IPS-20b (cell line): ENCODE measurements around the gene MTCL1.

Experiments
- H3K27ac ChIP-seq: one replicate; pipeline ENCODE4 v1.5.1; 2013; ENCODE audit warnings: low read length
- H3K27me3 ChIP-seq: 2 replicates; pipeline ENCODE4 v1.6.1; 2013; ENCODE audit warnings: mild to moderate bottlenecking, low read length, inconsistent platforms; ENCODE audit not compliant: insufficient read depth
- H3K36me3 ChIP-seq: 2 replicates; pipeline ENCODE4 v1.6.1; 2013; ENCODE audit warnings: low read depth, mild to moderate bottlenecking, inconsistent platforms, low read length, moderate library complexity; ENCODE audit not compliant: insufficient read depth
- H3K4me1 ChIP-seq: 2 replicates; pipeline ENCODE4 v1.6.1; 2013; ENCODE audit warnings: mild to moderate bottlenecking, control low read depth, inconsistent platforms, low read length, moderate library complexity; ENCODE audit not compliant: insufficient read depth
- H3K4me3 ChIP-seq: 2 replicates; pipeline ENCODE4 v1.5.1; 2013; ENCODE audit warnings: mild to moderate bottlenecking, low read length, inconsistent platforms
- H3K9ac ChIP-seq: 2 replicates; pipeline ENCODE4 v1.6.1; 2013; ENCODE audit warnings: low read depth, mild to moderate bottlenecking, inconsistent platforms, low read length, moderate library complexity
- H3K9me3 ChIP-seq: 2 replicates; pipeline ENCODE4 v1.6.1; 2013; ENCODE audit warnings: mild to moderate bottlenecking, low read depth, low read length, inconsistent platforms; ENCODE audit not compliant: insufficient read depth

MTCL1 gene

DNA sequence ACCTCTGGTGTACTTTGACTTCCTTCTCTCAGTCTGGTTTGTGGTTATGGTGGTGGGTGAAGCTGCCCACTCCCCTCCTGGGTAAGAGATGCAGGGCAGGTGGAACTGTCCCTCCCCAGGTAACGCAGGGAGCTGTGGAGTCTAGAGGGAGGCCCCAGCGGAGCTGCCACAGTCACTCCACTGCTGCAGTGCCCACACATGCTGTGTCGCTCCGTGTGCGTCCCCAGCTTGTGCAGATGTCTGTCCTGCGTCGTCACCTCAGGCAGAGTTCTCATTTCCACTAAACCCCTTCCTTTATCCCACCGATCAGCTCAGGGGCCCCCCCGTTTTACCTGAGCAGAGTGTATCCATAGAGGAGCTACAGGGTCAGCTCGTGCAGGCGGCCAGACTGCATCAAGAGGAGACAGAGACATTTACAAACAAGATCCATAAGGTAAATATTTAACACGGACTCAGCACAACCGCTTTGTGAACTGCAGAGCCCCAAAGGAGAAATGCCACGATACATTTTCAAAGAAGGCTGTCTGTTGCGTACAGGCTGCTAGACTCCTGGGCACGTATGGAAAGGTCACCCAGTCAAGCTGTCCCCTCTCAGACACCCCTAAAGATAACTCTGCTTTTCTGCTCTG lies 87.4 kb downstream of the MTCL1 start:
- no peak overlapping the region for H3K4me3 ChIP-seq
- H3K9ac ChIP-seq: no peak overlapping the region
- no peaks in the 10 kb centered on the region for H3K27me3 ChIP-seq
- peaks cover 37% of the 10 kb centered on the region for H3K36me3 ChIP-seq
- H3K4me1 ChIP-seq: peaks cover 45% of the 10 kb centered on the region
- H3K27ac ChIP-seq: no peak overlapping the region
- H3K9me3 ChIP-seq: no peaks in the 10 kb centered on the region

DNA sequence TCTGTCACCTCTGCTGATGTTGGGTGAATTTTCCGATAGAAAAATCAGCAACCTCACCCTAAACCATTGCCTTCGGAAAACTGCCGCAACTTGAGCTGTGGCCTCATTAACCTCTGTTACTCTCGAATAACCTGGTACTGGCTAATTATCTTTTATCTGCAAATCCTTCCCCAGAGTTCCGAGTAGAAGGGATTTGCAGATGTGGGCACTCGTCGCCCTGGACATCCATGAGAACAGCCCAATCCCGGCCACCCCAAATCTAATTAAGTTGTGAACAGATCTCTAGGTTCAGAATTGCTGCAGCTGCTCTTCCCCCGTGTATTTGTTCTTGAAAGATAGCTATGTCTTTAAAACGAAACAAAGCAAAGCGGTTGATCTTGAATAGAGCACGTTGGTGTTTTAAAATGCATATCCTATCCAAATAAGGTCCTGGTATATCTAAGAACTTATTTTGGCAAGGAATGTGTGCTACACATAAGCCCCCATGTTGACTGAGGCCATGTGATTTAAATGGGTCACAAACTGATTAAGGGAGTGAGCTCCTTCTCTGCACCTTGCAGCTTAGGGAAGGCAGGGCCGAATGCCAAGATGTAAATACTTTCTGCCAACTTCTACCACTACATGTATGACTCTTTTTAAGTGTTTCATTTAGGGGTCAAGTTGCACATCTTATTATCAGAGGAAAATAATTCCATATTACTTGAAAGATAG lies 88.2 kb downstream of the MTCL1 start:
- Histone ChIP-seq H3K4me3 (no peak overlapping the region), H3K9ac (no peak overlapping the region), H3K36me3 (peaks cover 42% of the 10 kb centered on the region), H3K4me1 (peaks cover 45% of the 10 kb centered on the region), H3K9me3 (no peaks in the 10 kb centered on the region), H3K27me3 (no peaks in the 10 kb centered on the region), H3K27ac (no peak overlapping the region)

DNA sequence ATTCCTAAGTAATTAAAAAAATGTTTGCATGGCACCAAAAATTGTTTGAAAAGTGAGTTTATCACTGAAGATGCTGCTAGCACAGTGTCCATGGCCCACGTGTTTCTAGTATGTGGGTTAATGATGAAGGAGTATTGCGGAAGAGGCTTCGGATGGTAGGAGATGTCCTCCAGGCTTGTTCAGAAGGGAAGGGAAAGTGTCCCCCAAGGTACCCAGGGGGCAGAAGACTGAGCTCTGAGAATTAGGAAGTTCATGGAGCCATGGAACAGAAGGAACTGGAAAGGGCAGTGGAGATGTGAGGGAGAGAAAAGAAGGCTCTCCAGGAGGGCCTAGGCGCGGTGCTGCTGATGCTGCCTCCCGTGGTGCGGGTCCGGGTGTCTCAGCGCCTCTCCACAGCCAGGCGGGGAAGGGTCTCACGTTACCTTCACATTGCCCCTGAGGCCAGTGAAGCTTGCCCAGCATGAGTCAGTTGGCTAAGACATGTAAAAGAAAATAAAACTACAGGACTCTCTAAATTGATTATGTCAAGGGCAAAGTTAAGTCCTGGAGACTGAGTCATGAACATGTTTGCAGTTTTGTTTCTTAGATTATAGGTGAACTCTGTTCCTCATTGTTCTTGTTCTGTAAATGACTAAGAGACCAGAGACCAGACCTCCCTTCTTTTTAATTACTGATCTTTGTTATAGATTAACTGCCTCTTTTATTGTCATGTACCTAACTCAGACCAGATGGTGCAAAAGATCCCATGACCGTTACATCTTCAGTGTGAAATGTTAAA lies 89.0 kb downstream of the MTCL1 start:
- H3K4me3 ChIP-seq: no peak overlapping the region
- peaks cover 45% of the 10 kb centered on the region for H3K4me1 ChIP-seq
- H3K36me3 ChIP-seq: peaks cover 37% of the 10 kb centered on the region
- H3K9me3 ChIP-seq: no peaks in the 10 kb centered on the region
- no peak overlapping the region for H3K9ac ChIP-seq
- H3K27ac ChIP-seq: no peak overlapping the region
- H3K27me3 ChIP-seq: no peaks in the 10 kb centered on the region

DNA sequence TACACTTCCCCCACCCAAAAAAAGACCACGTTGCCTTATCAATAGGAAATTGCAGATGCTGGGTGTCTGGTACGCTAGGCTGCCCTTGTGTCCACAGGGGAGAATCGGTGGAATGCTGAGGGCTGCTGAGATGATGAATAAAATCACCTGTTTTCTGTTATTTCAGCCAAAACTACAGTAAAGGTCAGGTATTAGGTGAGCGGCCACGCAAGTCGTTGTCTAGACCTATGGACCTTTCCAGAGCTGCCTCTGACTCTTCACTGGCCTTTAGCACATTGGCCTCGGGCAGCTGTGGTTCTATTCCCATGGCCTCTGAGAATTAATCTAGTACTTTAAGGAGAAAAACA lies 89.6 kb downstream of the MTCL1 start:
- no peak overlapping the region for H3K4me3 ChIP-seq
- no peaks in the 10 kb centered on the region for H3K9me3 ChIP-seq
- no peak overlapping the region for H3K9ac ChIP-seq
- H3K36me3 ChIP-seq: peaks cover 32% of the 10 kb centered on the region
- peaks cover 47% of the 10 kb centered on the region for H3K4me1 ChIP-seq
- H3K27me3 ChIP-seq: no peaks in the 10 kb centered on the region
- H3K27ac ChIP-seq: no peak overlapping the region

DNA sequence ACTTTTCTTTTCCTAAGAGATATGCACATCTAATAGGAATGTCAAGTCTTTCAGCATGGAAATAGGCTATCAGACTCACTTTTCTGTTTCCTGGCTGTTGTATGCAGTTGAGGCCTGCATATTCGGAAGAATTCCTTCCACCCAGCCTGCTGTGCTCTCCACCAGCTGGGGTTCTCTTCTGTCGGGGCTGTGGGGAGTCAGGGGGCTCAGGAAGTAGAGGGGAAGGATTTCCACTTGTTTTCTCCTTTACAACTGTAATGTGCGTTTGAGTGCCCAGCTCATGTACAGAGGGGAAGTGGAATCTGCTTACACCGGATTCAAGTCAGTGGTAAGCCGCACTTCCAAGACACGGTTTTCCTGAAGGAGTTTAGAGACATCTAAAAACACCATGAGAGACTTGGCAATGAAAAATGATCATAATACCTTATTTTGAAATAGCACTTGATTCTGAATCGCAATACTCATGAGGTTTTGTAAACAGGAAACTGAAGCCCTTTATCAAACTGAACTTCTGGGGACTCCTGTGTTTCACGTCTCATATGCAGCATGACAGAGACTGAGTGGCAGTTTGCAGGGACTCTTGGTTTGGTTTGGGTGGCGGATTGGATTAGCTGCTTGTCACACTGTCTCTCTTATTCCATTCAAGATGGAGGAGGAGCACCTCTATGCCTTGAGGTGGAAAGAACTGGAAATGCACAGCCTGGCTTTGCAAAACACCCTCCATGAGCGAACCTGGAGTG lies 90.4 kb downstream of the MTCL1 start:
- no peak overlapping the region for H3K27ac ChIP-seq
- no peak overlapping the region for H3K9ac ChIP-seq

DNA sequence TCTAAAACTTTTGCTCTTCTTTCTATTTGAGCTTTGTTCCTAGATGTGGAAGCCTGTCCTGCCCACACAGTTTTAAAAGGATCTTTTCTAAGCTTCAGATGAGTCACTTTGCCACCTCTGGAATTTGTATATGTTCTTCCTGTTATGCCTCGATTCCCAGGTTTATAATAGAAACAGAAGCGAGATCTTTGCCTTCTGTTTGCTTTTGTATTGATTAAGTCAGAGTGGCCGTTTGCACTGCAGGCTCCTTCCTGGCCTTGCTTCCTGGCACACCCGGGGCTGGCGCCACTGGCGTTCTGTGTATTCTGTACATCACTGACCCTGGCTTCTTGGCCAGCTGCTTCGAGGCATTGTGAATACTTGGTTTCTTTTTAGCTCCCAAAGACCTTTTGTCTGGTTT lies 91.8 kb downstream of the MTCL1 start:
- Histone ChIP-seq H3K36me3 (peaks cover 31% of the 10 kb centered on the region), H3K9ac (no peak overlapping the region)

More for the DNA sequence above, 90.4 kb downstream of the MTCL1 start:
- H3K4me1 ChIP-seq: peaks cover 56% of the 10 kb centered on the region
- no peaks in the 10 kb centered on the region for H3K9me3 ChIP-seq
- H3K36me3 ChIP-seq: peaks cover 31% of the 10 kb centered on the region
- H3K4me3 ChIP-seq: no peak overlapping the region; the same call in 1 of the 2 replicates
- no peaks in the 10 kb centered on the region for H3K27me3 ChIP-seq

DNA sequence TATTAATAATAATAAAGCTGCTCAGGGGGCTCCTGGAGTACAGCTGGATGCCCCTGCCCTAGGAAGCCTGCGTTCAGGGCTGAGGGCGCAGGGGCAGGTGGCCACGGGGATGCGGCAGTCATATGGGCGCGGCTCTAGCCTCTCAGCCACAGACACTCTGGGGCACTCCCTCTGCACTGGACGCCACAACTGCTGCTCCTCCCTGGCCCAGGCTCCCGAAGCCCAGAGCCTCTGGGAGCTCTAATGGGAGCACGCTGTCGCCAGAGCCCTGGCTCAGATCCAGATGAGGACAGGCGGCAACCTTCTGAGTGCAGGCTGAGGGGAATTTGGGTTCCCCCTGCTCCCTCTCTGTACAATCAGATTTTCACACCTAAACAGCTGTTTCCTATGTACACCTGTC lies 93.6 kb downstream of the MTCL1 start:
- H3K9ac ChIP-seq: no peak overlapping the region
- H3K27me3 ChIP-seq: no peaks in the 10 kb centered on the region
- peaks cover 28% of the 10 kb centered on the region for H3K36me3 ChIP-seq
- H3K4me1 ChIP-seq: peaks cover 51% of the 10 kb centered on the region
- no peak overlapping the region for H3K27ac ChIP-seq
- H3K4me3 ChIP-seq: no peak overlapping the region
- H3K9me3 ChIP-seq: no peaks in the 10 kb centered on the region

More for the DNA sequence above, 91.8 kb downstream of the MTCL1 start:
- Histone ChIP-seq H3K4me3 (no peak overlapping the region), H3K27ac (no peak overlapping the region), H3K9me3 (no peaks in the 10 kb centered on the region), H3K27me3 (no peaks in the 10 kb centered on the region), H3K4me1 (peaks cover 57% of the 10 kb centered on the region)

DNA sequence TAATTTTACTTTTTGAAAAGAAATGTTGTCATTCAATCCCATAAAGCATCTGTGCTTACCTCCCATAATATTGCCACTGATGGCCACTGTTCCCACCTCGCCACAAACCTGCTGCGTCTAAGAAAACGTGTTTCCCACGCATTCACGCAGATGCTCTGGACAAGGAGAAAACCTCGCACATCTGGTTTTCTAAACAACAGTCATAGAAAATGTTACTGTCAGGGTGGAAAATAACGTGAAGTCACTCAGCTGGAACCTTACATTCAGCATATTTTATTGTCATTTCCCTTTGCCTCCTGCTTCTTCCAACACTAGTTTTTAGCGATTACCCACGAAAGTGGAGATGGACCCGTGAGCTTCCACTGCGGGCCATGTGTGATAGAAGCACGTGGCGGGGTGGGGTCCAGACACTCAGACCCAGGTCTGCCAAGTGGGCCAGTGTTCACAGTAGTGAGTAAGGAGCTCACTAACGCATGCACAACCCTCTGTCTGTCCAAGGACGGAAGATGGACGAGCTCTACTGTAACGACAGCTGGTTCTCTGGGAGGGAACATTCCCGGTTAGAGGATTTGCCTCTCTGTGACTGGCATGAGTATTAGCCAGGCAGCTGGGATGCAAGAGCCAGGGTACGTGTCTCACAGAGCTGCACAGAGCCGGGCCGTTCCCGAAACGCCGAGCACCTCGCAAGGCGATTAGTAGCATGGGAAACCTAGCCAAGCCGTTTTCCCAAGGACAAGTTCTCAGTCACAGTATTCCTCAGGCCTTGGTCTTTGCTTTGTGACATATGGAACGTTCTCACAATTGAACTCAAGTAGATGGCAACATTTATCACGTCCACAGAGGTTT lies 94.5 kb downstream of the MTCL1 start:
- Histone ChIP-seq H3K4me3 (no peak overlapping the region), H3K9me3 (no peaks in the 10 kb centered on the region), H3K36me3 (peaks cover 28% of the 10 kb centered on the region), H3K27ac (no peak overlapping the region), H3K4me1 (peaks cover 44% of the 10 kb centered on the region), H3K27me3 (no peaks in the 10 kb centered on the region), H3K9ac (peak overlapping the region; percentile 53; the same call in 1 of the 2 replicates)

DNA sequence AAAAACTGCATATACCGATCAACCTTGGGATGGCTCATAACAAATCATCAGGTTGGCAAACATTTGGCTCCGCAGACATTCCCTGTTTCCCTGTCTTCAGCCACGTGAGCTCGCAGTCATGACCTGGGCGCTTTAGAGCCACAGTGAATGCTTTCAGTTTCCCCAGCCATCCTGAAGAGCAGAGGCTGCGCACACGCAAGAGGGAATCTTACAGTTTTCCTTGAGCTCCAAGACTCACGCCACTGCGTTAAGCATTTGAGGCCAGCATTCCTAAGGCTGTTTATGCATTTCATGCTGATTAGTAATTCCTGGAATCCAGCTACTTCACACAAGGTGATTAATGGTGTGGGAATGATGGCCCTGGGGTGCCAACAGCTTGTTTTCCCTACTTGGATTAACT lies 95.1 kb downstream of the MTCL1 start:
- no peak overlapping the region for H3K4me3 ChIP-seq
- no peaks in the 10 kb centered on the region for H3K9me3 ChIP-seq
- H3K36me3 ChIP-seq: peaks cover 28% of the 10 kb centered on the region
- no peak overlapping the region for H3K27ac ChIP-seq
- H3K9ac ChIP-seq: peak overlapping the region; percentile 53; the same call in 1 of the 2 replicates
- peaks cover 38% of the 10 kb centered on the region for H3K4me1 ChIP-seq
- H3K27me3 ChIP-seq: no peaks in the 10 kb centered on the region

DNA sequence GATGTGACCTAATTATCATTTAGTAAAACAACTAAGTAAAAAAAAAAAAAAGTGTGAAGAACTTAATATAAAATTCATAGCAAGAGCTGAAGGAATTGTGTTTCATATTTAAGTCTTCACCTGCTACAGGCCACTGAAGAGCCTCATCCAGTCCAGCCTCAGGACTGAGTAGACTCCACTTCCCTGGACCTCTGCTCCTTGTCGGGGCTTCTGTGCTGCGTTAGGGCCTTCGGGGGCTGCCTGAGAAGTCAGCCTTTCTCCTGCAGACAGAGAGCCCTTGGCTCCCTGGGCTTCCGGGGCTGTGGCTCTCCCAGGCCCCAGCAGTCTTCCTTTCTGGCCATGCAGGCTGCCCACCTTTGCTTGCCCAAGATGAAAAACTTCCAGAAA lies 95.5 kb downstream of the MTCL1 start:
- Histone ChIP-seq H3K9ac (peak overlapping the region; percentile 53; the same call in 1 of the 2 replicates), H3K36me3 (peaks cover 28% of the 10 kb centered on the region), H3K4me3 (no peak overlapping the region), H3K27me3 (no peaks in the 10 kb centered on the region), H3K27ac (peak overlapping the region; percentile 25), H3K9me3 (no peaks in the 10 kb centered on the region), H3K4me1 (peaks cover 34% of the 10 kb centered on the region)
